Memory B cell (primary cell): ENCODE results near the gene BAZ1A.
A peak's percentile ranks its signal among the peaks of the same experiment; 100 is the strongest.
"Not testable (repeated sequence)": the region's sequence is repeated elsewhere in the genome, so short reads cannot be mapped to it uniquely, and the experiment has no call there.

Experiments
- ATAC-seq: fragments of 150-1000 bp; cut with Tn5 transposase; 2 replicates; pipeline ENCODE4 v1.10.0; 2021; ENCODE audit warnings: low read depth, mild to moderate bottlenecking, moderate library complexity
- DNase-seq, 2 donors: peaks; one replicate each; pipeline ENCODE4 v3.0.0; 2022; ENCODE audit warnings: low spot score in 2 of 2
- H3K27ac Mint-ChIP-seq: one replicate; pipeline ENCODE4 v1.8.0; 2022; ENCODE audit warnings: mild to moderate bottlenecking, moderate library complexity, mixed read lengths
- H3K27me3 Mint-ChIP-seq: one replicate; pipeline ENCODE4 v1.8.0; 2022; ENCODE audit warnings: mixed read lengths
- H3K36me3 Mint-ChIP-seq: one replicate; pipeline ENCODE4 v1.8.0; 2022; ENCODE audit warnings: mild to moderate bottlenecking, mixed read lengths
- H3K4me1 Mint-ChIP-seq: one replicate; pipeline ENCODE4 v1.8.0; 2022; ENCODE audit warnings: mixed read lengths
- H3K4me3 Mint-ChIP-seq: one replicate; pipeline ENCODE4 v1.8.0; 2022; ENCODE audit warnings: mild to moderate bottlenecking, moderate library complexity, mixed read lengths
- H3K9me3 Mint-ChIP-seq: one replicate; pipeline ENCODE4 v1.8.0; 2022; ENCODE audit warnings: mixed read lengths

The BAZ1A gene

GRCh38 chr14:34749408-34749807 lies 125.8 kb downstream of the BAZ1A start:
- H3K4me3 Mint-ChIP-seq, result no peak overlapping the region
- no peaks in the 10 kb centered on the region for H3K27me3 Mint-ChIP-seq
- H3K36me3 Mint-ChIP-seq, result peaks cover 5% of the 10 kb centered on the region
- no peak for DNase-seq
- ATAC-seq, result no peak
- H3K27ac Mint-ChIP-seq, result no peak overlapping the region
- H3K9me3 Mint-ChIP-seq, result no peaks in the 10 kb centered on the region
- H3K4me1 Mint-ChIP-seq, result no peaks in the 10 kb centered on the region

- Mint-ChIP-seq H3K9me3 (no peaks in the 10 kb centered on the region), H3K27ac (no peak overlapping the region), H3K4me3 (no peak overlapping the region), H3K27me3 (no peaks in the 10 kb centered on the region), H3K4me1 (peaks cover 2% of the 10 kb centered on the region), H3K36me3 (peaks cover 2% of the 10 kb centered on the region)
- DNase-seq (no peak), ATAC-seq (no peak)
Measured at GRCh38 chr14:34742270-34743115, 132.7 kb downstream of the BAZ1A start.

- H3K27ac Mint-ChIP-seq, result no peak overlapping the region
- ATAC-seq, result no peak
Measured at GRCh38 chr14:34741840-34742239, 133.3 kb downstream of the BAZ1A start.

GRCh38 chr14:34740139-34740538 lies 135.0 kb downstream of the BAZ1A start:
- ATAC-seq, H3K27me3 Mint-ChIP-seq, H3K4me1 Mint-ChIP-seq, H3K9me3 Mint-ChIP-seq, DNase-seq, H3K36me3 Mint-ChIP-seq, H3K27ac Mint-ChIP-seq, H3K4me3 Mint-ChIP-seq: not testable (repeated sequence)

More at GRCh38 chr14:34741840-34742239, 133.3 kb downstream of the BAZ1A start:
- DNase-seq, result no peak
- Mint-ChIP-seq H3K27me3 (no peaks in the 10 kb centered on the region), H3K4me3 (no peak overlapping the region), H3K9me3 (no peaks in the 10 kb centered on the region), H3K36me3 (peaks cover 2% of the 10 kb centered on the region), H3K4me1 (peaks cover 2% of the 10 kb centered on the region)

GRCh38 chr14:34737079-34737478 lies 138.1 kb downstream of the BAZ1A start:
- H3K9me3 Mint-ChIP-seq, H3K4me1 Mint-ChIP-seq, H3K36me3 Mint-ChIP-seq, H3K27me3 Mint-ChIP-seq, H3K27ac Mint-ChIP-seq, DNase-seq, ATAC-seq, H3K4me3 Mint-ChIP-seq: not testable (repeated sequence)

- no peak overlapping the region for H3K27ac Mint-ChIP-seq
- no peak overlapping the region for H3K4me3 Mint-ChIP-seq
- ATAC-seq (no peak), DNase-seq (no peak)
- H3K9me3 Mint-ChIP-seq, result peaks cover 3% of the 10 kb centered on the region
- H3K36me3 Mint-ChIP-seq, result no peaks in the 10 kb centered on the region
- peaks cover 3% of the 10 kb centered on the region for H3K4me1 Mint-ChIP-seq
- peaks cover 5% of the 10 kb centered on the region for H3K27me3 Mint-ChIP-seq
Measured at GRCh38 chr14:34733245-34733644, 141.9 kb downstream of the BAZ1A start.

- Mint-ChIP-seq H3K9me3 (peaks cover 3% of the 10 kb centered on the region), H3K27ac (no peak overlapping the region), H3K4me1 (peaks cover 3% of the 10 kb centered on the region), H3K27me3 (peaks cover 5% of the 10 kb centered on the region), H3K4me3 (no peak overlapping the region), H3K36me3 (no peaks in the 10 kb centered on the region)
- ATAC-seq, result no peak
- DNase-seq, result no peak
Measured at GRCh38 chr14:34732802-34733201, 142.4 kb downstream of the BAZ1A start.

- H3K27me3 Mint-ChIP-seq, result no peaks in the 10 kb centered on the region
- peaks cover 2% of the 10 kb centered on the region for H3K4me1 Mint-ChIP-seq
- no peaks in the 10 kb centered on the region for H3K9me3 Mint-ChIP-seq
- DNase-seq (no peak), ATAC-seq (no peak)
- no peak overlapping the region for H3K4me3 Mint-ChIP-seq
- no peaks in the 10 kb centered on the region for H3K36me3 Mint-ChIP-seq
- H3K27ac Mint-ChIP-seq, result no peak overlapping the region
Measured at GRCh38 chr14:34723867-34724266, 151.3 kb downstream of the BAZ1A start.

- DNase-seq, result peak; percentile 20 to 29
- H3K36me3 Mint-ChIP-seq, result no peaks in the 10 kb centered on the region
- no peak overlapping the region for H3K4me3 Mint-ChIP-seq
- H3K27me3 Mint-ChIP-seq, result peaks cover 2% of the 10 kb centered on the region
- no peak overlapping the region for H3K27ac Mint-ChIP-seq
- H3K9me3 Mint-ChIP-seq, result no peaks in the 10 kb centered on the region
- no peak for ATAC-seq
- peaks cover 2% of the 10 kb centered on the region for H3K4me1 Mint-ChIP-seq
Measured at GRCh38 chr14:34722723-34723545, 152.2 kb downstream of the BAZ1A start.

- Mint-ChIP-seq H3K4me1 (peaks cover 2% of the 10 kb centered on the region), H3K9me3 (no peaks in the 10 kb centered on the region), H3K27ac (no peak overlapping the region), H3K27me3 (peaks cover 2% of the 10 kb centered on the region), H3K36me3 (no peaks in the 10 kb centered on the region), H3K4me3 (no peak overlapping the region)
- ATAC-seq (no peak), DNase-seq (no peak)
Measured at GRCh38 chr14:34721129-34721528, 154.0 kb downstream of the BAZ1A start.

- Mint-ChIP-seq H3K4me3 (no peak overlapping the region), H3K9me3 (no peaks in the 10 kb centered on the region), H3K27ac (no peak overlapping the region), H3K4me1 (peaks cover 6% of the 10 kb centered on the region), H3K27me3 (peaks cover 2% of the 10 kb centered on the region), H3K36me3 (no peaks in the 10 kb centered on the region)
- DNase-seq (no peak), ATAC-seq (no peak)
Measured at GRCh38 chr14:34718750-34719304, 156.3 kb downstream of the BAZ1A start.

- ATAC-seq (no peak), DNase-seq (no peak)
- Mint-ChIP-seq H3K36me3 (peaks cover 4% of the 10 kb centered on the region), H3K27ac (peak overlapping the region; percentile 90), H3K4me1 (peaks cover 19% of the 10 kb centered on the region), H3K27me3 (peaks cover 2% of the 10 kb centered on the region), H3K4me3 (peak overlapping the region; percentile 88), H3K9me3 (no peaks in the 10 kb centered on the region)
Measured at GRCh38 chr14:34715127-34715863, 159.9 kb downstream of the BAZ1A start.

GRCh38 chr14:34714320-34715126 lies 160.6 kb downstream of the BAZ1A start, which contains the start of gene CFL2:
TSS of gene CFL2 (minus strand) at chr14:34714593. CDS start at chr14:34714540, 53 bp downstream.
- DNase-seq (peak; percentile 76), ATAC-seq (peak; percentile 85)
- peaks cover 2% of the 10 kb centered on the region for H3K27me3 Mint-ChIP-seq
- peaks cover 19% of the 10 kb centered on the region for H3K4me1 Mint-ChIP-seq
- H3K36me3 Mint-ChIP-seq, result peaks cover 4% of the 10 kb centered on the region
- H3K4me3 Mint-ChIP-seq, result peak within 1 kb of the TSS; percentile 88
- peak within 1 kb of the TSS; percentile 90 for H3K27ac Mint-ChIP-seq
- H3K9me3 Mint-ChIP-seq, result no peaks in the 10 kb centered on the region
